HCT116 (cell line): ENCODE measurements around the gene ESF1. TPM values are rescaled to one million over a fixed set of nuclear protein-coding genes. Genes with fewer than 3 reads are reported as not detected.

ENCODE experiments used
- ATAC-seq: fragments of 200-7000 bp; cut with Tn5 transposase; 2 replicates; pipeline ENCODE4 v1.9.1; 2020; ENCODE audit warnings: mild to moderate bottlenecking, moderate library complexity
- Bru-seq: library from RNA; stranded (reverse); fragments of 400-500 nt; gene quantifications from one replicate; lab custom pipeline; 2021; lab: Mats Ljungman, UMichigan
- BruChase-seq, 2 experiments: library from RNA; stranded (reverse); fragments of 400-500 nt; gene quantifications; one replicate each; lab custom pipeline; 2021; lab: Mats Ljungman, UMichigan
- BruUV-seq: library from RNA; stranded (reverse); fragments of 400-500 nt; replicated peaks from 2 replicates; lab custom pipeline; 2021; lab: Mats Ljungman, UMichigan
- CTCF ChIA-PET: fragments of 300-600 bp; sonication (Branson Sonifier 250); formaldehyde crosslinking; loops from one replicate; lab custom pipeline; 2021; ENCODE audit warnings: antibody characterized with exemption; lab: Charles Lee
- POLR2A ChIA-PET: fragments of 300-600, 350-600 bp; sonication (Branson Sonifier 250); formaldehyde crosslinking; loops from one replicate; lab custom pipeline; 2021; ENCODE audit warnings: antibody characterized with exemption; lab: Charles Lee
- RAD21 ChIA-PET, 2 experiments: fragments of 300-600 bp; sonication (Branson Sonifier 250); formaldehyde crosslinking; loops; one replicate each; lab custom pipeline; 2023; ENCODE audit warnings: low total read pairs in 2 of 2; ENCODE audit not compliant: uncharacterized antibody in 2 of 2, unreplicated experiment in 2 of 2, low non-redundant PET in 1 of 2; lab: Charles Lee
- DNase-seq: peaks from one replicate; pipeline ENCODE4 v3.0.0-alpha.2; 2010; ENCODE audit warnings: low read depth, low spot score
- H2AFZ ChIP-seq: fragments of 200-600 bp; shearing (Covaris generic), sonication (generic); 2 replicates; pipeline ENCODE4 v1.6.1; 2017; ENCODE audit warnings: low read depth, mixed run types, mixed read lengths, antibody characterized with exemption, low read length; ENCODE audit not compliant: poor library complexity, severe bottlenecking
- H3K27ac ChIP-seq: 2 replicates; pipeline ENCODE4 v1.5.1; 2012; ENCODE audit warnings: low read depth, low read length
- H3K27me3 ChIP-seq: fragments of 200-600 bp; sonication (generic); 2 replicates; pipeline ENCODE4 v1.6.1; 2016; ENCODE audit warnings: mixed run types, low read length, mixed read lengths; ENCODE audit not compliant: insufficient read depth
- H3K36me3 ChIP-seq, 2 experiments: fragments of 200-500 bp in 1 of 2; fragments of 200-600 bp in 1 of 2; sonication (Bioruptor generic) in 1 of 2; sonication (generic) in 1 of 2; 2 replicates each; pipeline versions ENCODE4 v1.5.1 to v1.6.1; 2014 to 2016; ENCODE audit warnings: low read length in 2 of 2, inconsistent platforms in 1 of 2, mixed read lengths in 1 of 2, mixed run types in 1 of 2; ENCODE audit not compliant: insufficient read depth in 2 of 2, control insufficient read depth in 1 of 2
- H3K4me1 ChIP-seq, 2 experiments: fragments of 200-600 bp in 1 of 2; sonication (generic) in 1 of 2; 2 replicates each; pipeline versions ENCODE4 v1.5.1 to v1.6.1; 2012 to 2017; ENCODE audit warnings: low read length in 2 of 2, inconsistent platforms in 1 of 2, mild to moderate bottlenecking in 1 of 2, mixed read lengths in 1 of 2, mixed run types in 1 of 2, moderate library complexity in 1 of 2; ENCODE audit not compliant: insufficient read depth in 2 of 2, control insufficient read depth in 1 of 2
- H3K4me2 ChIP-seq: fragments of 200-600 bp; sonication (generic); 2 replicates; pipeline ENCODE4 v1.6.1; 2017; ENCODE audit warnings: mixed run types, low read length, mixed read lengths
- H3K4me3 ChIP-seq, 2 experiments: fragments of 200-600 bp in 1 of 2; sonication (generic) in 1 of 2; replicated peaks in 1 of 2; 2 replicates each; pipeline ENCODE4 v1.5.1; 2011 to 2016; ENCODE audit warnings: low read length in 2 of 2, control low read depth in 1 of 2, low read depth in 1 of 2, mild to moderate bottlenecking in 1 of 2, mixed read lengths in 1 of 2, mixed run types in 1 of 2
- H3K79me2 ChIP-seq: fragments of 200-600 bp; sonication (generic); 2 replicates; pipeline ENCODE4 v1.6.1; 2017; ENCODE audit warnings: mild to moderate bottlenecking, mixed run types, low read length, moderate library complexity, mixed read lengths; ENCODE audit not compliant: insufficient read depth
- H3K9ac ChIP-seq: fragments of 200-600 bp; sonication (generic); 2 replicates; pipeline ENCODE4 v1.6.1; 2016; ENCODE audit warnings: low read length, mixed read lengths
- H3K9me2 ChIP-seq: fragments of 200-600 bp; sonication (generic), shearing (Covaris generic); 2 replicates; pipeline ENCODE4 v1.6.1; 2017; ENCODE audit warnings: mixed run types, mild to moderate bottlenecking, moderate library complexity; ENCODE audit not compliant: insufficient read depth
- H3K9me3 ChIP-seq, 2 experiments: fragments of 200-500 bp in 1 of 2; fragments of 200-600 bp in 1 of 2; sonication (Bioruptor generic) in 1 of 2; sonication (generic) in 1 of 2; 2 replicates each; pipeline ENCODE4 v1.6.1; 2014 to 2017; ENCODE audit warnings: low read length in 2 of 2, mixed read lengths in 2 of 2, inconsistent platforms in 1 of 2, low read depth in 1 of 2, mild to moderate bottlenecking in 1 of 2, mixed run types in 1 of 2, moderate library complexity in 1 of 2; ENCODE audit not compliant: control insufficient read depth in 1 of 2, insufficient read depth in 1 of 2
- H4K20me1 ChIP-seq: fragments of 200-600 bp; sonication (generic), shearing (Covaris generic); 2 replicates; pipeline ENCODE4 v1.6.1; 2017; ENCODE audit warnings: mixed run types, mild to moderate bottlenecking, moderate library complexity; ENCODE audit not compliant: insufficient read depth
- CBX3 ChIP-seq: IDR thresholded peaks from 2 replicates; pipeline ENCODE4 v1.6.1; 2012; ENCODE audit warnings: low read depth
- EGR1 ChIP-seq: IDR thresholded peaks from 2 replicates; pipeline ENCODE4 v1.6.1; 2012; ENCODE audit warnings: low read depth
- ELF1 ChIP-seq: IDR thresholded peaks from 2 replicates; pipeline ENCODE4 v1.6.1; 2012; ENCODE audit warnings: low read depth, borderline replicate concordance
- EZH2 ChIP-seq: fragments of 200-600 bp; sonication (generic); IDR thresholded peaks from 2 replicates; pipeline ENCODE4 v1.6.1; 2017; ENCODE audit warnings: antibody characterized with exemption, mixed run types
- FOSL1 ChIP-seq: IDR thresholded peaks from 2 replicates; pipeline ENCODE4 v1.6.1; 2012; ENCODE audit warnings: low read depth
- POLR2A ChIP-seq: IDR thresholded peaks from 2 replicates; pipeline ENCODE4 v1.7.0; 2011; ENCODE audit warnings: borderline replicate concordance; ENCODE audit not compliant: insufficient read depth, insufficient read length; ENCODE audit errors: extremely low read depth
- POLR2AphosphoS5 ChIP-seq: IDR thresholded peaks from 2 replicates; pipeline ENCODE4 v1.6.1; 2011; ENCODE audit warnings: mild to moderate bottlenecking, low read depth, low read length, moderate library complexity
- RAD21 ChIP-seq: IDR thresholded peaks from 2 replicates; pipeline ENCODE4 v1.6.1; 2012; ENCODE audit warnings: low read depth, mild to moderate bottlenecking
- SIN3A ChIP-seq: IDR thresholded peaks from 2 replicates; pipeline ENCODE4 v1.6.1; 2012; ENCODE audit warnings: low read depth
- SP1 ChIP-seq: IDR thresholded peaks from 2 replicates; pipeline ENCODE4 v1.6.1; 2012; ENCODE audit warnings: low read depth
- TCF7L2 ChIP-seq: IDR thresholded peaks from 2 replicates; pipeline ENCODE4 v1.7.0; 2011; ENCODE audit warnings: borderline replicate concordance, inconsistent platforms; ENCODE audit not compliant: insufficient read depth, insufficient read length; ENCODE audit errors: extremely low read depth
- YY1 ChIP-seq: IDR thresholded peaks from 2 replicates; pipeline ENCODE4 v1.6.1; 2011; ENCODE audit warnings: low read length, low read depth, moderate library complexity, mild to moderate bottlenecking; ENCODE audit not compliant: insufficient replicate concordance; ENCODE audit errors: extremely low read depth
- ZFX ChIP-seq: fragments of 450-650 bp; IDR thresholded peaks from 2 replicates; pipeline ENCODE4 v1.6.1; 2017
- ZNF274 ChIP-seq: fragments of 200-500 bp; sonication (Bioruptor generic); IDR thresholded peaks from 2 replicates; pipeline ENCODE4 v1.6.1; 2014; ENCODE audit warnings: mild to moderate bottlenecking, low read depth, low read length, inconsistent platforms
- intact Hi-C: fragments of 100-400 bp; cut with micrococcal nuclease; formaldehyde crosslinking; loops from 2 replicates; pipeline ENCODE4 v1.10.0; 2022
- long read RNA-seq: library from polyadenylated mRNA; unstranded; transcript quantifications from one replicate; pipeline ENCODE4 v2.0.0, GENCODE V29; 2021; ENCODE audit not compliant: unreplicated experiment
- polyA plus RNA-seq: library from polyadenylated mRNA; unstranded; fragments of >200 nt; gene quantifications from 2 replicates; pipeline ENCODE4 v1.2.1, GENCODE V29; 2012; ENCODE audit warnings: missing spikeins
- total RNA-seq: library from RNA; stranded (reverse); gene quantifications from one replicate; pipeline ENCODE4 v1.2.1, GENCODE V29; 2021; ENCODE audit not compliant: unreplicated experiment
- TF ChIP-seq, protein P1 (sequence below): IDR thresholded peaks from 2 replicates; pipeline ENCODE4 v1.6.1; 2011; ENCODE audit warnings: mild to moderate bottlenecking, low read length, moderate library complexity; ENCODE audit not compliant: insufficient replicate concordance; ENCODE audit errors: extremely low read depth
- TF ChIP-seq, protein P2 (sequence below), 3 experiments: fragments of 200-600 bp in 1 of 3; sonication (generic) in 1 of 3; IDR thresholded peaks in 2 of 3; conservative IDR thresholded peaks in 1 of 3; 2 replicates each; pipeline ENCODE4 v1.5.1; 2012 to 2017; ENCODE audit warnings: low read depth in 2 of 3, low read length in 2 of 3, antibody characterized with exemption in 1 of 3, borderline replicate concordance in 1 of 3, control low read depth in 1 of 3, mild to moderate bottlenecking in 1 of 3, mixed read lengths in 1 of 3, mixed run types in 1 of 3, moderate library complexity in 1 of 3; ENCODE audit not compliant: insufficient read depth in 1 of 3
- TF ChIP-seq, protein P3 (sequence below): IDR thresholded peaks from 2 replicates; pipeline ENCODE4 v1.6.1; 2012

The ESF1 gene
- total RNA-seq (25.4 TPM), Bru-seq, nascent RNA (percentile 86 among the genes with signal in this experiment), BruChase-seq, experiment 1, labeled RNA remaining after a 6-hour chase (percentile 80 among the genes with signal in this experiment), BruChase-seq, experiment 2, labeled RNA remaining after a 2-hour chase (percentile 80 among the genes with signal in this experiment)
- polyA plus RNA-seq, result 8.4 and 13.4 TPM in 2 replicates
- long read RNA-seq, partial matches to known transcripts, result 34 of 42 reads
- long read RNA-seq, other reads (novel, unspliced or antisense), result 8 of 42 reads

- ChIA-PET RAD21 (no interaction called here), CTCF (interaction anchor here (1.2 to 2.8 kb wide), 2 partner anchors 8 to 14 kb away, joined by 4 to 23 read pairs; no protein-coding TSS in a partner anchor), POLR2A (interaction anchor here (1.2 kb wide), 1 partner anchor 146 kb away, joined by 3 read pairs; the partner anchor contains the start of gene TASP1)
- no peak within 1 kb of the TSS for H2AFZ ChIP-seq
- H3K9me2 ChIP-seq, result no peaks in the 10 kb centered on the region
- peak within 1 kb of the TSS; percentile 86 for H3K9ac ChIP-seq
- intact Hi-C loops, result loop anchor here (5.0 kb wide), 2 partner anchors 328 to 668 kb away; no protein-coding TSS in a partner anchor
- no peaks in the 10 kb centered on the region for H3K27me3 ChIP-seq
- no peaks in the 10 kb centered on the region for H3K9me3 ChIP-seq
- H4K20me1 ChIP-seq, result no peaks in the 10 kb centered on the region
- H3K4me2 ChIP-seq, result peak within 1 kb of the TSS; percentile 91
- H3K36me3 ChIP-seq, result peaks cover 14 to 15% of the 10 kb centered on the region in 2 experiments
- H3K4me1 ChIP-seq, result peaks cover 7 to 18% of the 10 kb centered on the region in 2 experiments
- peaks cover 94% of the 10 kb centered on the region for H3K79me2 ChIP-seq
- TF ChIP-seq ZNF274, result no peak
- no peak for TF ChIP-seq RAD21
- TF ChIP-seq, protein P1, sequence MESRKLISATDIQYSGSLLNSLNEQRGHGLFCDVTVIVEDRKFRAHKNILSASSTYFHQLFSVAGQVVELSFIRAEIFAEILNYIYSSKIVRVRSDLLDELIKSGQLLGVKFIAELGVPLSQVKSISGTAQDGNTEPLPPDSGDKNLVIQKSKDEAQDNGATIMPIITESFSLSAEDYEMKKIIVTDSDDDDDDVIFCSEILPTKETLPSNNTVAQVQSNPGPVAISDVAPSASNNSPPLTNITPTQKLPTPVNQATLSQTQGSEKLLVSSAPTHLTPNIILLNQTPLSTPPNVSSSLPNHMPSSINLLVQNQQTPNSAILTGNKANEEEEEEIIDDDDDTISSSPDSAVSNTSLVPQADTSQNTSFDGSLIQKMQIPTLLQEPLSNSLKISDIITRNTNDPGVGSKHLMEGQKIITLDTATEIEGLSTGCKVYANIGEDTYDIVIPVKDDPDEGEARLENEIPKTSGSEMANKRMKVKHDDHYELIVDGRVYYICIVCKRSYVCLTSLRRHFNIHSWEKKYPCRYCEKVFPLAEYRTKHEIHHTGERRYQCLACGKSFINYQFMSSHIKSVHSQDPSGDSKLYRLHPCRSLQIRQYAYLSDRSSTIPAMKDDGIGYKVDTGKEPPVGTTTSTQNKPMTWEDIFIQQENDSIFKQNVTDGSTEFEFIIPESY, result peak; percentile 92
- TF ChIP-seq ELF1, result peak; percentile 17; the same call in 1 of the 2 replicates
- TF ChIP-seq POLR2AphosphoS5, result peak; percentile 85; the same call in 1 of the 2 replicates
- no peak for TF ChIP-seq EZH2
- TF ChIP-seq POLR2A, result peak; percentile 72
- TF ChIP-seq TCF7L2, result peak; percentile 80
- TF ChIP-seq ZFX, result peak; percentile 91
- TF ChIP-seq SP1, result peak; percentile 86
- TF ChIP-seq, protein P2, sequence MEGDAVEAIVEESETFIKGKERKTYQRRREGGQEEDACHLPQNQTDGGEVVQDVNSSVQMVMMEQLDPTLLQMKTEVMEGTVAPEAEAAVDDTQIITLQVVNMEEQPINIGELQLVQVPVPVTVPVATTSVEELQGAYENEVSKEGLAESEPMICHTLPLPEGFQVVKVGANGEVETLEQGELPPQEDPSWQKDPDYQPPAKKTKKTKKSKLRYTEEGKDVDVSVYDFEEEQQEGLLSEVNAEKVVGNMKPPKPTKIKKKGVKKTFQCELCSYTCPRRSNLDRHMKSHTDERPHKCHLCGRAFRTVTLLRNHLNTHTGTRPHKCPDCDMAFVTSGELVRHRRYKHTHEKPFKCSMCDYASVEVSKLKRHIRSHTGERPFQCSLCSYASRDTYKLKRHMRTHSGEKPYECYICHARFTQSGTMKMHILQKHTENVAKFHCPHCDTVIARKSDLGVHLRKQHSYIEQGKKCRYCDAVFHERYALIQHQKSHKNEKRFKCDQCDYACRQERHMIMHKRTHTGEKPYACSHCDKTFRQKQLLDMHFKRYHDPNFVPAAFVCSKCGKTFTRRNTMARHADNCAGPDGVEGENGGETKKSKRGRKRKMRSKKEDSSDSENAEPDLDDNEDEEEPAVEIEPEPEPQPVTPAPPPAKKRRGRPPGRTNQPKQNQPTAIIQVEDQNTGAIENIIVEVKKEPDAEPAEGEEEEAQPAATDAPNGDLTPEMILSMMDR (IDR thresholded peaks at IDR 0.05 in 2 of 3, conservative IDR thresholded peaks at IDR 0.05 in 1 of 3; ENCODE audit: borderline replicate concordance in 1 of 3, insufficient read depth in 1 of 3, low read depth in 2 of 3, low read length in 2 of 3), result no peak
- peak; percentile 94; the same call in 1 of the 2 replicates for TF ChIP-seq CBX3
- peak; percentile 98 for TF ChIP-seq SIN3A
- TF ChIP-seq, protein P3, sequence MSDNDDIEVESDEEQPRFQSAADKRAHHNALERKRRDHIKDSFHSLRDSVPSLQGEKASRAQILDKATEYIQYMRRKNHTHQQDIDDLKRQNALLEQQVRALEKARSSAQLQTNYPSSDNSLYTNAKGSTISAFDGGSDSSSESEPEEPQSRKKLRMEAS, result peak; percentile 99
- no peak for TF ChIP-seq EGR1
- TF ChIP-seq FOSL1, result no peak
- peak; percentile 43 for TF ChIP-seq YY1
- TF ChIP-seq, all 23 proteins: peak for 11
- H3K4me3 ChIP-seq, result peak within 1 kb of the TSS; percentile 80 to 99
- peak; percentile 95 for DNase-seq
- no TSS peak for BruUV-seq
- peak within 1 kb of the TSS; percentile 64 for H3K27ac ChIP-seq
- peak; percentile 88 for ATAC-seq
Observed at GRCh38 chr20:13784893-13785715, at the start of gene ESF1, which contains the start of gene NDUFAF5. Gene ESF1 (minus strand): TSS chr20:13784919. CDS start chr20:13783140, 1,779 bp downstream. Gene NDUFAF5 (plus strand): TSS chr20:13785028. CDS start chr20:13785069, 41 bp downstream.
